MM.1S (cell line): ENCODE data around the gene ELMO1.

Experiments used
- DNase-seq: peaks from one replicate; pipeline ENCODE4 v3.0.0-alpha.2; 2015
- H2AFZ ChIP-seq: fragments of 300-600 bp; sonication (generic); 2 replicates; pipeline ENCODE4 v1.6.0; 2016; ENCODE audit warnings: antibody characterized with exemption, low read length
- H3F3A ChIP-seq: fragments of 300-600 bp; sonication (generic); 2 replicates; pipeline ENCODE4 v1.6.1; 2016; ENCODE audit warnings: mild to moderate bottlenecking, antibody characterized with exemption, low read length, moderate library complexity, mixed read lengths; ENCODE audit not compliant: insufficient read depth
- H3K27ac ChIP-seq: fragments of 300-600 bp; sonication (generic); 2 replicates; pipeline ENCODE4 v1.5.1; 2016; ENCODE audit warnings: mild to moderate bottlenecking, low read length
- H3K27me3 ChIP-seq: fragments of 300-600 bp; sonication (generic); replicated peaks from 2 replicates; pipeline ENCODE4 v1.6.0; 2016; ENCODE audit warnings: low read length; ENCODE audit not compliant: insufficient read depth
- H3K36me3 ChIP-seq: fragments of 300-600 bp; sonication (generic); replicated peaks from 2 replicates; pipeline ENCODE4 v1.6.1; 2016; ENCODE audit warnings: mild to moderate bottlenecking, low read length, mixed read lengths; ENCODE audit not compliant: insufficient read depth
- H3K4me1 ChIP-seq: fragments of 300-600 bp; sonication (generic); 2 replicates; pipeline ENCODE4 v1.6.1; 2016; ENCODE audit warnings: low read length, mixed read lengths
- H3K4me2 ChIP-seq: fragments of 300-600 bp; sonication (generic); 2 replicates; pipeline ENCODE4 v1.6.0; 2016; ENCODE audit warnings: low read depth, low read length
- H3K4me3 ChIP-seq: fragments of 300-600 bp; sonication (generic); 2 replicates; pipeline ENCODE4 v1.5.1; 2016; ENCODE audit warnings: low read length, mixed read lengths
- H3K79me2 ChIP-seq: fragments of 300-600 bp; sonication (generic); 2 replicates; pipeline ENCODE4 v1.6.1; 2016; ENCODE audit warnings: mixed run types, low read length, mixed read lengths
- H3K9ac ChIP-seq: fragments of 300-600 bp; sonication (generic); 2 replicates; pipeline ENCODE4 v1.6.1; 2016; ENCODE audit warnings: low read length, mixed read lengths
- H3K9me2 ChIP-seq: fragments of 300-600 bp; sonication (generic); replicated peaks from 2 replicates; pipeline ENCODE4 v1.6.1; 2016; ENCODE audit warnings: mild to moderate bottlenecking, low read length, mixed read lengths; ENCODE audit not compliant: insufficient read depth
- H3K9me3 ChIP-seq: fragments of 300-600 bp; sonication (generic); replicated peaks from 2 replicates; pipeline ENCODE4 v1.6.1; 2016; ENCODE audit warnings: mild to moderate bottlenecking, low read length, mixed read lengths; ENCODE audit not compliant: insufficient read depth
- H4K20me1 ChIP-seq: fragments of 300-600 bp; sonication (generic); 2 replicates; pipeline ENCODE4 v1.6.1; 2016; ENCODE audit warnings: mild to moderate bottlenecking, low read length, moderate library complexity, mixed read lengths; ENCODE audit not compliant: insufficient read depth
- CTCF ChIP-seq: fragments of 300-600 bp; sonication (generic); IDR thresholded peaks from 2 replicates; pipeline ENCODE4 v1.5.1; 2016; ENCODE audit warnings: antibody characterized with exemption, low read length, mixed read lengths
- EZH2 ChIP-seq: fragments of 300-600 bp; sonication (generic); optimal IDR thresholded peaks from 2 replicates; pipeline ENCODE3; 2017; ENCODE audit warnings: low read depth, mild to moderate bottlenecking, antibody characterized with exemption, low read length, mixed read lengths
- EZH2phosphoT487 ChIP-seq: fragments of 300-600 bp; sonication (generic); IDR thresholded peaks from 2 replicates; pipeline ENCODE4 v1.6.1; 2018; ENCODE audit warnings: antibody characterized with exemption, low read length

ELMO1 gene

GRCh38 chr7:37259319-37259821 is 189.3 kb downstream of the ELMO1 start:
- peaks cover 52% of the 10 kb centered on the region for H3K79me2 ChIP-seq
- TF ChIP-seq CTCF (no peak), EZH2phosphoT487 (no peak), EZH2 (no peak)
- no peak overlapping the region for H3K27ac ChIP-seq
- H3K9me3 ChIP-seq: no peaks in the 10 kb centered on the region
- no peak overlapping the region for H3K4me3 ChIP-seq
- no peak for DNase-seq
- H3K4me1 ChIP-seq: peaks cover 15% of the 10 kb centered on the region
- H3K36me3 ChIP-seq: 0 out of 2 replicates have a peak, but pooled peaks cover 3% of the 10 kb centered on the region
- no peaks in the 10 kb centered on the region for H4K20me1 ChIP-seq
- no peaks in the 10 kb centered on the region for H3K27me3 ChIP-seq
- H3K9ac ChIP-seq: no peak overlapping the region
- peaks cover 15% of the 10 kb centered on the region for H3F3A ChIP-seq
- H2AFZ ChIP-seq: no peak overlapping the region
- no peak overlapping the region for H3K4me2 ChIP-seq
- H3K9me2 ChIP-seq: no peaks in the 10 kb centered on the region

- no peak overlapping the region for H3K9ac ChIP-seq
- peaks cover 53% of the 10 kb centered on the region for H3K79me2 ChIP-seq
- H3K27ac ChIP-seq: no peak overlapping the region
- H3K27me3 ChIP-seq: no peaks in the 10 kb centered on the region
- H3K4me2 ChIP-seq: no peak overlapping the region
- H4K20me1 ChIP-seq: no peaks in the 10 kb centered on the region
- H2AFZ ChIP-seq: no peak overlapping the region
- peaks cover 15% of the 10 kb centered on the region for H3F3A ChIP-seq
- H3K9me2 ChIP-seq: no peaks in the 10 kb centered on the region
- no peaks in the 10 kb centered on the region for H3K9me3 ChIP-seq
- H3K36me3 ChIP-seq: 0 out of 2 replicates have a peak, but pooled peaks cover 3% of the 10 kb centered on the region
- TF ChIP-seq CTCF (no peak), EZH2phosphoT487 (no peak), EZH2 (no peak)
- no peak for DNase-seq
- H3K4me3 ChIP-seq: no peak overlapping the region
- peaks cover 15% of the 10 kb centered on the region for H3K4me1 ChIP-seq
These were observed 192.0 kb downstream of the ELMO1 start for GRCh38 chr7:37256631-37257030.

GRCh38 chr7:37255327-37255944 is 193.2 kb downstream of the ELMO1 start:
- Histone ChIP-seq H3K27ac (peak overlapping the region; percentile 70; the same call in 1 of the 2 replicates), H3K4me1 (peaks cover 15% of the 10 kb centered on the region), H3K27me3 (no peaks in the 10 kb centered on the region), H3K9me3 (no peaks in the 10 kb centered on the region), H3K9ac (no peak overlapping the region; the same call in 1 of the 2 replicates), H4K20me1 (no peaks in the 10 kb centered on the region), H3K4me2 (peak overlapping the region; percentile 49; the same call in 1 of the 2 replicates), H3F3A (peaks cover 15% of the 10 kb centered on the region), H2AFZ (no peak overlapping the region), H3K36me3 (0 out of 2 replicates have a peak, but pooled peaks cover 3% of the 10 kb centered on the region), H3K4me3 (peak overlapping the region; percentile 10), H3K79me2 (peaks cover 52% of the 10 kb centered on the region), H3K9me2 (no peaks in the 10 kb centered on the region)
- TF ChIP-seq CTCF: peak; percentile 16; the same call in 1 of the 2 replicates
- TF ChIP-seq EZH2phosphoT487: no peak
- TF ChIP-seq EZH2: no peak
- peak; percentile 66 for DNase-seq
